GM18858 (cell line): ENCODE results near the gene PDE4D.

ENCODE experiments used
- ATAC-seq: cut with Tn5 transposase; IDR thresholded peaks from one replicate; pipeline ENCODE4 v1.9.1; 2021; ENCODE audit not compliant: unreplicated experiment

The PDE4D gene

GRCh38 chr5:59661954-59662615 is 231.4 kb downstream of the PDE4D start:
- peak; percentile 57 for ATAC-seq

GRCh38 chr5:59661311-59661710 is 232.2 kb downstream of the PDE4D start:
- no peak for ATAC-seq

GRCh38 chr5:59660737-59661136 is 232.8 kb downstream of the PDE4D start:
- ATAC-seq, result no peak

- ATAC-seq, result no peak
Observed at GRCh38 chr5:59656351-59657254, 236.9 kb downstream of the PDE4D start.

- no peak for ATAC-seq
Observed at GRCh38 chr5:59655693-59656309, 237.7 kb downstream of the PDE4D start.

GRCh38 chr5:59654691-59655090 is 238.8 kb downstream of the PDE4D start:
- ATAC-seq, result no peak

GRCh38 chr5:59652449-59652848 is 241.1 kb downstream of the PDE4D start:
- ATAC-seq, result no peak

- ATAC-seq, result no peak
Observed at GRCh38 chr5:59648949-59649921, 244.3 kb downstream of the PDE4D start.

GRCh38 chr5:59648038-59648831 is 245.3 kb downstream of the PDE4D start:
- no peak for ATAC-seq

GRCh38 chr5:59645380-59645779 is 248.1 kb downstream of the PDE4D start:
- no peak for ATAC-seq

GRCh38 chr5:59640411-59640810 is 253.1 kb downstream of the PDE4D start:
- ATAC-seq, result no peak

GRCh38 chr5:59637884-59638580 is 255.5 kb downstream of the PDE4D start:
- ATAC-seq, result no peak

- no peak for ATAC-seq
Observed at GRCh38 chr5:59629561-59629960, 264.0 kb downstream of the PDE4D start.

- no peak for ATAC-seq
Observed at GRCh38 chr5:59628062-59628828, 265.3 kb downstream of the PDE4D start.

GRCh38 chr5:59624898-59625297 is 268.6 kb downstream of the PDE4D start:
- no peak for ATAC-seq

GRCh38 chr5:59622848-59623247 is 270.7 kb downstream of the PDE4D start:
- ATAC-seq, result no peak

- ATAC-seq, result no peak
Observed at GRCh38 chr5:59621477-59621876, 272.0 kb downstream of the PDE4D start.

GRCh38 chr5:59620535-59621212 is 272.9 kb downstream of the PDE4D start:
- peak; percentile 47 for ATAC-seq
